NCI-H146 treated with DMSO at 0.1 percent for 48 hours (cell line): ENCODE data around the gene TMEM244.
"Not testable (repeated sequence)": the region's sequence is repeated elsewhere in the genome, so short reads cannot be mapped to it uniquely, and the experiment has no call there.

Source experiments
- DNase-seq: peaks from one replicate; lab custom pipeline; 2025; ENCODE audit not compliant: unreplicated experiment; lab: John Stamatoyannopoulos, UW

The TMEM244 gene

GRCh38 chr6:129817332-129817731, 43.8 kb downstream of the TMEM244 start:
- DNase-seq, result no peak

GRCh38 chr6:129812145-129812777, 48.9 kb downstream of the TMEM244 start:
- DNase-seq, result no peak

- DNase-seq, result not testable (repeated sequence)
Measured at GRCh38 chr6:129807141-129807540, 54.0 kb downstream of the TMEM244 start.

- DNase-seq, result not testable (repeated sequence)
Measured at GRCh38 chr6:129802920-129803319, 58.2 kb downstream of the TMEM244 start.

DNA sequence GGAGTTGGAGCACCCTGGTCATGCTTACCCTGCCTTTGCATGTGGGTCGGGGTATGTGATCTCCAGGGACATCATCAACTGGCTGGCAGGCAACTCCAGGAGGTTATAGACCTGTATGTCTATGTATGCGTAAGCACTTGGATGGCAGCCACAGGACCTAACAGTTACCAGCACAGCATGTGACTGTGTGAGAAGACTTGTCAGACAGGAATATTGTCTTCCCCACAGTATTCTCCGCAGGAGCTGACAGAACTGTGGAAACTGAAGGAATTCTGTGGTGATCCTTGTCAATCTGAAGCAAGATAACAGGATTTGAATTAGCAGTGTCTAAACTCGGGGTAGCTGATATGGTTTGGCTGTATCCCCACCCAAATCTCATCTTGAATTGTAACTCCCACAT, 59.2 kb downstream of the TMEM244 start:
- DNase-seq, result no peak

DNA sequence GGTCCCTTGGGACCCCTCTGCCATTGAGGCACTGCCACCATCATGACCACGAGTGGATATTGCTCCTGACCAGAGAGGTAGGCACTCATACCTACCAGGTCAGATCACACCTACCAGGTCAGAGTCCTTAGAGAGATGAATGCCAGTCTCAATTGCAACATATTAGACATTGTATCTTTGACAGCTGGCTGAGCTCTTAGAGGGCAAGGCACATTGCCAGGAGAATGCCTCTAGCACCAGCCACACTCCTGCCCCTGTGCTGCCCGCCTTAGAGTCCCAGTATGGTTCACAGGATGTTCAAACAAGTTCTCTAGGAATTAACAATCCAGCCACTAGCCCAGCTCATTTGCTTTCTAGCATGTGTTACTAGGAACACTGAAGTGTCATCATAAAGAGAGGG, 65.9 kb downstream of the TMEM244 start:
- no peak for DNase-seq

DNA sequence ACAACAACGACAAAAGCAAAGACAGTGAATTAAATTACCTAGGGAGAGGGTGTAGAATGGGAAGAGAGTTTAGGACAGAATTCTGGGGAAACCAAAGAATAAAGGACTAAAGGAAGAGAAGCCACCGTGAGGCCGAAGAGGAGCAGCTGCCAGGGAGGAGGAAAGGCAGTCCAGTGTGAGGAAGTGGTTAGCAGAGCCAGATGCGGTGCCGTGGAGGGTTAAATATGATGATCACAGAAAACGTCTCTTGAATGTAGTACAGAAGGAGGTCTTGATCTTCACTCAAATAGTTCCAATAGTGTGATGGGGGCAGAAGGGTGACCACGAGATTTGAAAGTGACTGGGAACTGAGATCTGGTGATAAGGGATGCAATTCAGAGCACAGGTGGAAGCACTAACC, 67.7 kb downstream of the TMEM244 start:
- DNase-seq, result no peak

DNA sequence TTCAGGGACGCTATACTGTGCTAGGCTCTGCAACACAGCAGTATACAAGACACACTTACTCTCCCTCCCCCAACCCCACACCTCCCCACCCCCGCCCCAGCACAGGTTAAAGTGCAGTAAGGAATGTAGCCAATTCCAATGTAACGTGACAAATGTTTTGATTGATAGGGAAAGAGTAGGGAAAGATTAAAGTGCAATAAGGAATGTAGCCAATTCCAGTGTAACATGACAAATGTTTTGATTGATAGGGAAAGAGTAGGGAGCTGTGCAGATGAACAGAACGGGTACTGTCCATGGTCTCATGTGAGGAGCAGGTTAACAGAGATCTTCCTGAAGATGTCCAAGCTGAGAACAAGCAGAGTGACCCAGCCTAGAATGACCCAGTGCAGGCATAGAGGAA, 69.1 kb downstream of the TMEM244 start:
- DNase-seq, result no peak

DNA sequence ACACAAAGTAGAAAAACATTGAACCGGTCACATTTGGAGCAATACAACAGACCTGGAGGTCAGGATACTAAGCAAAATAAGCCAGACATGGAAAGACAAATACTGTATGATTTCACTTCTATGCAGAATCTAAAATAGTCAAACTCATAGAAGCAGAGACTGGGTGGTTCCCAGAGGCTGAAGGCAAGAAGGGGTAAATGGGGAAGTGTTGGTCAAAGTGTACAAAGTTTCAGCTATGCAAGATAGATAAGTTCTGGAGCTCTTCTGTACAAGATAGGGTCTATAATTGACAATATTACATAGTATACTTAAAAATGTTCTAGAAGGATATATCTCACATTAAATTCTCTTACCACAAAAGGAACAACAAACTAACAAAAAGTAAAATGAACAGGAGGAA, 70.3 kb downstream of the TMEM244 start:
- no peak for DNase-seq

DNA sequence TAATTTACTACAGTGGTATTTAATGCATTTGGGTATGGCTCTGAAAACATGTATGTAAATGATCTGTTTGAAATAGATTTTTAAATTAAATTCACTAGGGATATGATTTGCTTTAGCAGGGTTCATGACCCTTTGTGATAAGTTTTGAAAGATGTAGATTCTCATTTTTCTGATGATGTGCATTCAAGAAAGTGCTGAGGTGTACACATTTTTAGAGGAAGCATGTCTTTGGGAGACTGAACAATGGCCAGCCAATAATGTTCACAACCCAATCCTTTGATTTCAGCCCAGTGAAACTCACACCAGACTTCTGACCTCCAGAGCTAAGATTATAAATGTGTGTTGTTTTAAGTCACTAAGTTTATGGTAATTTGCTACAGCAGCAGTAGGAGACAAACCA, 71.1 kb downstream of the TMEM244 start:
- no peak for DNase-seq

DNA sequence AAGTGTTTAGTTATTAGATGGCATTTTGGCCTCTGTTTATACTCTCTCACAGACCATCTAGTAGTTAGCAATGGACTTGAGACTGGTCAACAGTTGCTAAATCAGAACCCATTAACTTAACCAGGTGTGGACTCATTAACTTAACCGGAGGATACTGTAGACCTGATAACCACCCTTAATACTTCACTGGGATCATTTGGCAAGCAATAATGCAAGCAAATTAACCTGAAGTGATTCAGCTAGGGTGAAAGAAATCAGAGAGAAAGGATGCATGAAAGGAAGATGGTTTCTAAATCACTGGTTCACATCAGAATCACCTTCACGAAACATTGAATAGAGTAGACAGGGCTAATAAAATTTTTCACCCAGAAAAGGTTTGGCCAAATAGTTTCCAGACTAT, 73.3 kb downstream of the TMEM244 start:
- no peak for DNase-seq

- no peak for DNase-seq
Measured at GRCh38 chr6:129786548-129786947, 74.6 kb downstream of the TMEM244 start.

- DNase-seq, result no peak
Measured at GRCh38 chr6:129785756-129786135, 75.4 kb downstream of the TMEM244 start.

DNA sequence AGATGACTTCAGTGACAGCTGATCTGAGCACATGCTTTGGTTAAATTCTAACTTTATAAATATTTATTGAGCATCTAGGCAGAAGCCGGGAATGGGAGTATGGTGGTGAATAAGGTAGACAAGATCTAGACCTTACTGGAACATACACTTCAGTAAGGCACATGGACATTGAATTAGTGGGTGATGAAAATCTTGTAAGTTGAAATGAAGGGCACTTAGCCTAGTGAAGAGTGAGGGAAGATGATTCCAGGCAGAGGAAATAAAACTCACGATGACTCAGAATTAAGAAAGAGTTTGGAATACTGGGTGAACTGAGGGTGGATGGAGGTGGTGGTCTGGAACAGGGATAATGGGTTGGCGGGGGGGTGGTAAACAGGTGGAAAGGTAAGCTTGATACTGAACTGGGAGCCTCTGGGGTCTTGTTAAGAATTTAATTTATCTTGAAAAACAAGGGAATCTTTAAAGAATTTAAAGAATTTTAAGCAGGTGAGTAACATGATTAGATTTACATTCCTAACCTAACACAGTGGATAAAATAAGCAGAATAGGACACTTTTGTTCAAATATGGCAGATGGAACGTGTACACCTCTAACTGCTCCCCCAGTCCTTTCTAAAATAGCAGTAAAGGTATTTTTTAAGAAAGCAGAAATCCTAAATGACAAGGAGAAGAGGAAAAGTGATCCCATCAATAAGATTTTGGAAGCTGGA, 75.9 kb downstream of the TMEM244 start:
- DNase-seq, result no peak
